Measurements from ENCODE around the gene CRYBG1. TPM values are rescaled to one million over a fixed set of nuclear protein-coding genes. Genes with fewer than 3 reads are reported as not detected.

The CRYBG1 gene, protein sequence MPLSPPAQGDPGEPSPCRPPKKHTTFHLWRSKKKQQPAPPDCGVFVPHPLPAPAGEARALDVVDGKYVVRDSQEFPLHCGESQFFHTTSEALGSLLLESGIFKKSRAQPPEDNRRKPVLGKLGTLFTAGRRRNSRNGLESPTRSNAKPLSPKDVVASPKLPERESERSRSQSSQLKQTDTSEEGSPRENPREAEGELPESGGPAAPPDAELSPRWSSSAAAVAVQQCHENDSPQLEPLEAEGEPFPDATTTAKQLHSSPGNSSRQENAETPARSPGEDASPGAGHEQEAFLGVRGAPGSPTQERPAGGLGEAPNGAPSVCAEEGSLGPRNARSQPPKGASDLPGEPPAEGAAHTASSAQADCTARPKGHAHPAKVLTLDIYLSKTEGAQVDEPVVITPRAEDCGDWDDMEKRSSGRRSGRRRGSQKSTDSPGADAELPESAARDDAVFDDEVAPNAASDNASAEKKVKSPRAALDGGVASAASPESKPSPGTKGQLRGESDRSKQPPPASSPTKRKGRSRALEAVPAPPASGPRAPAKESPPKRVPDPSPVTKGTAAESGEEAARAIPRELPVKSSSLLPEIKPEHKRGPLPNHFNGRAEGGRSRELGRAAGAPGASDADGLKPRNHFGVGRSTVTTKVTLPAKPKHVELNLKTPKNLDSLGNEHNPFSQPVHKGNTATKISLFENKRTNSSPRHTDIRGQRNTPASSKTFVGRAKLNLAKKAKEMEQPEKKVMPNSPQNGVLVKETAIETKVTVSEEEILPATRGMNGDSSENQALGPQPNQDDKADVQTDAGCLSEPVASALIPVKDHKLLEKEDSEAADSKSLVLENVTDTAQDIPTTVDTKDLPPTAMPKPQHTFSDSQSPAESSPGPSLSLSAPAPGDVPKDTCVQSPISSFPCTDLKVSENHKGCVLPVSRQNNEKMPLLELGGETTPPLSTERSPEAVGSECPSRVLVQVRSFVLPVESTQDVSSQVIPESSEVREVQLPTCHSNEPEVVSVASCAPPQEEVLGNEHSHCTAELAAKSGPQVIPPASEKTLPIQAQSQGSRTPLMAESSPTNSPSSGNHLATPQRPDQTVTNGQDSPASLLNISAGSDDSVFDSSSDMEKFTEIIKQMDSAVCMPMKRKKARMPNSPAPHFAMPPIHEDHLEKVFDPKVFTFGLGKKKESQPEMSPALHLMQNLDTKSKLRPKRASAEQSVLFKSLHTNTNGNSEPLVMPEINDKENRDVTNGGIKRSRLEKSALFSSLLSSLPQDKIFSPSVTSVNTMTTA (N-terminal part only)
- not detected in 2 replicates for total RNA-seq (2014; rRNA removed; shearing (Covaris generic))

DNA sequence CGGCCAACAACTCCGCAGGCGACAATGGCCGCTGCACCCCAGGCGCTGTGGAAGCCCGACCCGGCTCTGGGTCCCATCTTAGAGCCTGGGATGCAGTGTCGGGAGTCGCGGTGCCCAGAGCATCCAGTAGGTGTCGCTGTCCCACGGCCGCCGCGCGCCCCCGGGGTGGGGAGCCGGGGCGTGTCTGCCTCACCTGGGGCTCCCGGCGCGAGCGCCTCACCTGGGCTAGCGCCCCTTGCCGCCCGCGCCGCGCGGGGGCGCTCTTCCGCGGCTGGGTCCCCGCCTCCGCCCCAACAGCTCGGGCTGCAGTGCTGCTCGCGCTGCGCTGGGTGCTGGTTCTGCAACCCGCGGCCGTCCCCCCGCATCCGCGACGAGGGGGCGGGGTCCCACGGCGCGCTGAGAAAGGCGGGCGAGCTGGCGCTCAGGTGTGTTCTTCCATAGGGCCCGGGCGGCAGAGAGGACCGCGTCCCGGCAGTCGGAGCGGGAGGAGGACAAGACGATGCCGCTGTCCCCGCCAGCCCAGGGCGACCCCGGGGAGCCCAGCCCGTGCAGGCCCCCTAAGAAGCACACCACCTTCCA, at the start of gene CRYBG1:
CRYBG1 (plus strand) TSS at position 308 of the 579 bp plus-strand sequence; CDS start at position 500, 192 bp downstream.
- DNase-seq (ENCODE audit: low spot score): no peak
- in situ Hi-C loops (cut with HindIII; ENCODE audit: low sequenced_read_pairs): no loop called here

DNA sequence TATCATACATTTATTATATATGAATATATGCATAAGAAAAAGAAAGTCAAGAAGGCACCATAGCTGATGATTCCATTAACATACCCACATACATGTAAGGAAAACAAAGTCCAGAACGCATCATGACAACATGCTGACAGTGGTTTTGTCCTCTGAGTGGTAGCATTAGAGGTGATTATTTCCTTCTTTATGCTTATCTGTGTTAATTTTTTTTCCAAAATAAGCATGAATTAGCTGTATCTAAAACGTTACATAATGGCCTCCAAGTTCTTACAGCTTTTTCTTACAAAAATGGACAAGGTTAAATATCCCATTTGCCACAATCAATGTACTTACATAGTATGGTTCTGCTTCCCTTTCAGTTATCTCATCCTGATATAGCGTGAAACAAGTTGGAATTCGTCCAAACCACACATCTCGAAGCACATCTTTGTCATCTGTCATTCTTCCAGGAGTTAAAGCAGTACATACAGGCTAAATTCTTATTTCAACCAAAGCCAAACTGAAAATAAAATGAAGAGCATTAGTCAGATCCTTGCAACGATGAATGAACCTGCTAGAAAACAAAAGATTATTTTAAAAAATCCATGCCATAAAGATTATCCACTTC, 44.6 kb upstream of the CRYBG1 start:
- in situ Hi-C loops (cut with HindIII; ENCODE audit: low sequenced_read_pairs): no loop called here
- DNase-seq (ENCODE audit: low spot score): no peak

DNA sequence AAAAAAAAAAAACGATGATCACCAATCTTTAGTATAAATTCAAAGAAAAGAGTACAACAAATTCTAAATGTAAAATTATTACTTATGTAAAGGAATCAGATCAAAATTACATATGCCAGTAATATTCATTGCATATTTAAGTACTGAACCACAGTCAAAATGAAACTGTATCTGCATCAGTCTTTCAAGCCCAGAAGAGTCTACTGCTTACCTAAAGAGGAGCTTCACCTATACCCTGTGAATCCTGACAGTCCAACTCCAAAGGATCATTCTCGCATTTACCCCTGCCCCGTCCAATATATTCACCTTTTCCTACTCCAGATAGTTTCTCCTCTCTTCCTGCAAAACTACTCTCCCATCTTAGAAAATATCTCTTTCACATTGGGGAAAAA, 44.1 kb upstream of the CRYBG1 start:
- no peak for DNase-seq (ENCODE audit: low spot score)
- in situ Hi-C loops (cut with HindIII; ENCODE audit: low sequenced_read_pairs): no loop called here

DNA sequence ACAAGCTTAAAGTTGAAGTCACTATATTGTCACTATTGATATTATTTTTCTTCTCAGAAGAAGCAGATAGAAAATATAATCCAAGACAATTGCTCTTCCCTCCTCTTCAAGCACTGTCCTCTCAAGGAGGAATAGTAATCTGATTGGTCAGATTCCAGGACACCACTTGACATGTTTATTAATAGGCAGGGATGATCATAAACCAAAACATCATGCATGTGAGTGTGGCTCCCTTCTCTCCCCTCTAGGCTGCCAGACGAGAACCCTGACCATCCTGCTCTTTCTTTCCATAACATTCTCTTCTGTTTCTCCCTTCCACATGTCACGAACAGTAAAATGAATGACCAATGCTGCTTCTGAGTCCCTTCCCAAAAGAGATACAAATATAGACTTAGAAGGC, 42.5 kb upstream of the CRYBG1 start:
- in situ Hi-C loops (cut with HindIII; ENCODE audit: low sequenced_read_pairs): no loop called here
- no peak for DNase-seq (ENCODE audit: low spot score)

DNA sequence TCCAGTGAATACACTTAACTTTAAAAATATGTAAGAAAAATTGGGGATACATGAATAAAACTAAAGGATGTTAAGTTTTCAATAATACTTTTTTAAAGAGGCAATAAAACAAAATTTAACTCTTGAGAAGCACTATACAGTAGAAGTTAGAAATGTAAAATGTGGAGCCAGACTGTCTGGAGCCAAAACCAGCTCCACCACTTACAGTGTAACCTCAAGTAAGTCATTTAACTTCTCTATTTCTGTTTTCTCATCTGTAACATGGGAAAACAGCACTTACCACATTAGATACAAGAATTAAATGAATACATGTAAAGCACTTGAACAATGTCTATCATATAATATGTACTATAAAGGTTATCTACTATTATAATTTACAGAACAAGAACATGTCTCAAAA, 41.7 kb upstream of the CRYBG1 start:
- in situ Hi-C loops (cut with HindIII; ENCODE audit: low sequenced_read_pairs): no loop called here
- DNase-seq (ENCODE audit: low spot score): no peak

DNA sequence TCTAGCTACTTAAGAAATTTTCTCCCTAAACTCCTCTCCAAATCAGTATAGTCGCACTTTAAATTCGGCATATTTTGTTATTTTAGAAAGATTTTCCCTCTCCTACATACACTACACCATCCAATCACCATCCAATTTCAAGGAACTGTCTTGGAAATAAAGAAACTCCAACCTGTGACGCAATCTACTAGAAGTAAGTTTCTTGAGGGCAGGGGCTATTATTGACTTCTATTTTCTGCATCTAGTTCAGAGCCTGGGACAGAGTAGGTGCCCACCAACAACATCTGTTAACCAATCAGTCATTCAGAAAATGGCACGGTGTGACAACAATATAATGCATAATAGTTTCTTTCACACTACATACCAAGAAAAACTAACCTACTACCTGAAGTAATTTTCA, 38.6 kb upstream of the CRYBG1 start:
- in situ Hi-C loops (cut with HindIII; ENCODE audit: low sequenced_read_pairs): no loop called here
- no peak for DNase-seq (ENCODE audit: low spot score)

DNA sequence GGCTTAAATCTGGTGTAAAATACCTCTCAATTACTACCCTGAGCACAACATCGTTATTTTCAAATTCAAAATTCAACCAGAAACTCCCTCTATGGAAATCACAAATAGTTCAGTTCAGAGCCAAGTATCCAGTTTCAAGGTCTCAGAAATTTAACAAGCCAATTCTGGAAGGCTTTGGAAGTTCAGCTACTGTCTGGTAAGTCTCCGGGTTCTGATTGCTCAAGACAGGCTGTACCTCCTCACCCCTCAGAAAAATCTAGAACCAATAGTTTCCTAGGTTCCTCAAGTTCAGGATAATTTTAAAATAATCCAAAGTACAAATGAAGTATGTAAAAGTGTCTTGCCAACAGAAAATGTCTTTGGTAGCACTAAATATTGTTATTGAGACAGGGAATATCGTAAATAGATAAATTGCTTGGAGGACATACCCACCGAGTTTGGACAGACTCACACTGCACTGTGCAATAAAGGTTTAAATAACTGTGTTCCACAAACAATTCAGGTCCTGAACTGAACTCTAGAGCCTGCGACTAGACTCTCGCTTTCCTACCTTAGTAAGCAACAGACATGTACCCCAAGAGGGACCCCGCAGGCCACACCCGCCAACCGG, 35.7 kb upstream of the CRYBG1 start:
- no peak for DNase-seq (ENCODE audit: low spot score)
- in situ Hi-C loops (cut with HindIII; ENCODE audit: low sequenced_read_pairs): no loop called here

DNA sequence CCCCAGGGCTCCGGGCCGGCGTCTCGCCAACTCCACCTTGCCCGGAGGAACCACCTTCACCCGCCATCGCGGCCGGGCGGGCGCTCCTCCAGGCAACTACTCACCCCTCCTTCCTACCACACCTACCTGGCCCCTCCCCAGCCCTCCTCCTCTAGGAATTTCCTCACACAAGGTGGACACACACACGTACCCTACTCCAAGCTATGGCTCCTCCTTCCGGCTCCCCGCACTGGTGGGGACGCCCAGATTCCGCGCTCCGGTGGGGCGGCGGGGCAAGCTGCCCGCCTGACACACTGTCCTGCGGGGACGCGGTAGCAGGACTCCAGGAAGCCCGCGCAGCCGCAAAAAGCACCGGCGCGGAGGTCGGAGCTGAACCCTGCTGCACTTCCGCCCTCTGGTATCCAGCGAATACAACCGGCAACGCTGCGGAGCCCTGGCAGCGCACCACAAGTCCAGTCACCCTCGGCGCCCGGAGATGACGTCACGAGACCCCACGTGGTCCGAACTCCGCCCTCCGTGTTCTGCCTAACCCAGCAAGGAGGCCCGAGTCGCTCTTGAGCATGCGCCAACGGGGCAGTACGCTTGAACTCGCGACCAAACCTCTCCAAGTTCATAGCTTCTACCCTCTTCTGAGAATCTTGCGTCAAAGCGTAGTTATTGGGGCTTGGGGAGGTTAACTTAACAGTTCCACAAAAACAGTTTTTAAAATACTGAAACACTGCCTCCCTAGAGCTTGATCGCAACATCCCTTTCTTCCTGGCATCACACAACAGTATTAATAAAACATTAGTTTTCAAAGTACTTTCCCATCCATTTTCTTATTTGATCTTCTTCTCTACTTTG, 35.0 kb upstream of the CRYBG1 start, which contains the start of gene ATG5:
ATG5 (minus strand) TSS at position 425 of the 843 bp plus-strand sequence. CDS start 9,552 bp downstream, outside the sequence.
- DNase-seq (ENCODE audit: low spot score): peak; percentile 96
- in situ Hi-C loops (cut with HindIII; ENCODE audit: low sequenced_read_pairs): no loop called here

DNA sequence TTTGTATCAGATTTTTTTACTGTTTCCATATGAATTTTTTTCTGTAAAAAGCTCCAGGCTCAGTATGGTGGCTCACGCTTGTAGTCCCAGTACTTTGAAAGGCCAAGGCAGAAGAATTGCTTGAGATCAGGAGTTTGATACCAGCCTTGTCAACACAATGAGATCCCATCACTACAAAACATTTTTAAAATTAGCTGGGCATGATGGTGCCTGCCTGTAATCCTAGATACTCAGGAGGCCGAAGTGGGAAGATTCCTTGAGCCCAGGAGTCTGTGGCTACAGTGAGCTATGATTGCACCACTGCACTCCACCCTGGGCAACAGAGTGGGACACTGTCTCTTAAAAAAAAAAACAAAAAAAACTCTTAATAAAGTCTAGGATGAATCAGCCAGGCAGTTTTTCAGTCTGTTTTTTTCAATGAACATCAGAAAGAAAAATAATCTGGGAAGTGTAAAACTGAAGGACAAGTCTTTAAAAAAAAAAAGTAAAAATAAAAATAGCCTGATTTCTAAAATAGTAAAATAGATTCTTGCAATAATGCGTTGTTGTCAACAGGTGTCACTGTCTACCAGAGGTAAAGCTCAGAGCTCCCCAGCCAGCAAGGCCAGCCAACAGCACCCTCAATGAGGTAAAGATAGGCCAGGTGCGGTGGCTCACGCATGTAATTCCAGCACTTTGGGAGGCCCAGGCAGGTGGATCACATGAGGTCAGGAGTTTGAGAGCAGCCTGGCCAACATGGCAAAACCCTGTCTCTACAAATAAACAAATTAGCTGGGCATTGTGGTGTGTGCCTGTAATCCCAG, 25.7 kb upstream of the CRYBG1 start:
- in situ Hi-C loops (cut with HindIII; ENCODE audit: low sequenced_read_pairs): no loop called here
- no peak for DNase-seq (ENCODE audit: low spot score)

DNA sequence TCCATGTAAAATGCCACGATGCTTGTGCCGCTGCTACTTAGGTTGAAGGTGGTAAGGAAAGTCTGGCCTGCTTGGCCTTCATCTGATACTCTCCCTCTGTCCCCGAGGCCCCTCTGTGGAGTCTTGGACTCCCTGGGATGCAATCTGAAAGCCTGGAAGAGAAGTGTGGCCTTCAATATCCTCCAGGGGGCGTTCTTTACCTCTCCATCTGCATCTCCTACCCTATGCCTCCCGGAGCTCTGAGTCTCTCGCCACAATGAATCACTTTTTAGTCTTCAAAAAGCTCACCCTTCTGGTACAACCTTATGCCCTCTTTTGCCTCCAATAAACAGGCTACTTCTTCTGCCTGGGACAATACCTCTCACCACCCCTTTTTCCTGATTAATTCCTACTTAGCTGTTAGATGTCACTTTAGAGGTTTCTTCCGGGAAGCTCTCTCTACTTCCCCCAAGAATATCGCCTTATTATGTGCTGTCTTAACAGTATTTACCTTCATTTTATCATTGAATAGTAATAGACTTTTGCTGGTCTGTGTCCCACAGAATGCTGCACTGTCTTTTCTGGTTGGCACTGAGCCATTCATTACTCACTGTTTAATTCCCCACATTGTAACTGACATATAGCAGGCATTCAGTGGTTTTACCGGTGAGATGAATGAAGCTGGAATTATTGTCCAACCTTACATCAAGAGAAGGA, 21.0 kb upstream of the CRYBG1 start:
- in situ Hi-C loops (cut with HindIII; ENCODE audit: low sequenced_read_pairs): no loop called here
- peak; percentile 38 for DNase-seq (ENCODE audit: low spot score)

DNA sequence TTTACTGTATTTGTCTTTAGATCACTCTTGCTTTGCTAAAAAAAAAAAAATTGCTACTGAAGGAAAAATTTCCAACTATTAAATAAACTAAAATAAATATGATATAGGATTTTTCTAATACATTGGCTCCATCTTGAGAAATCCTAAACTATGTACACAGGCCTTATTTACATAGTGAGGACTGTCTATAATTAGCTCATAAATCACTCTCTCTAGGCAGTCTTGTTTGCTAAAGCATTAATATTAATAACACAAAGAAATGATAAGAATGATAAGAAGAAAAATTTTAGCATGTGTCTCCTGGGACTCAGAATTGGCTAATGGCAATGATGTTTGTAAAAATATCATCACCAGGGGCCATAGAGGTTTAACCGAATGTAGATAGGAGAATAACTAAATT, 13.3 kb upstream of the CRYBG1 start:
- in situ Hi-C loops (cut with HindIII; ENCODE audit: low sequenced_read_pairs): no loop called here

DNA sequence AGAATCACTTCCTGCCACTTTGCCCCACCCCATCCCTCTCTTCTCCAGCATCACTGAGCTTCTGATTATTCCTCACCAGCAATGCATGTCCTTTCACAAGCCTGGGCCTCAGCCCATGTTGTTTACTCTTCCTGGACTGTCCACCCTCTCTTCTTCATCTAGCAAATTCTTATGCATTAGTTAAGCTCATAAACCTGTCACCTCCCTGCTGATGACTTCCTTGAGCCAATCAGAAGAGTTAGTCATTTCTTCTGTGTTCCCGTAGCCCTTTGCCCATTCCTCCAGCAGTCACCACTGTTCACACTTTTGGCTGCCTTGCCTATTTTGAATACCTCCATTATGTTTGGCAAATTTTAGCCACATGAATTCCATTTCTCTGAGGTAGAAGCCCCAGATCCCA, 4.1 kb upstream of the CRYBG1 start:
- DNase-seq (ENCODE audit: low spot score): no peak
- in situ Hi-C loops (cut with HindIII; ENCODE audit: low sequenced_read_pairs): no loop called here

More for the DNA sequence above, 13.3 kb upstream of the CRYBG1 start:
- no peak for DNase-seq (ENCODE audit: low spot score)

DNA sequence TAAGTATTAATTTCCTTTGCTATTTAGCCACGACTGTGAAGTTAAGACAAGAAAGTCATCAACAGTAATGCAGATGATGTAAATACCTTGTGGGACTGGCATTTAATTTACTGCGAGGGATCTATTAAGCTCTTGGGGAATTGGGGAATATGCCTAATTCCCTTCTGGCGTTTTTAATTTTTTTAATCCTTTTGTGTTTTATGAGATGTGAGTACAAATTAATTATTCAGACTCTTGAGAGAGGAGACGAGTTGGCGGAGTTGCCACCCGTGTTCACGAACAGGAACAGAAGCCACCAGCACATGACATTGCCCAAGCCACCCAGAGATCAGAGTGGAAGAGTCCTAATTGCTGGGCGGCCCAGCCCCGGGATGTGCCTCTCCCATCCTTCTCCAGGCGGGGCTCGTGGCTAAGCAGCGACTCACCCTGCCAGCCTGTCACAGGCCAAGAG, 533 bp upstream of the CRYBG1 start:
- DNase-seq (ENCODE audit: low spot score): no peak
- in situ Hi-C loops (cut with HindIII; ENCODE audit: low sequenced_read_pairs): no loop called here

DNA sequence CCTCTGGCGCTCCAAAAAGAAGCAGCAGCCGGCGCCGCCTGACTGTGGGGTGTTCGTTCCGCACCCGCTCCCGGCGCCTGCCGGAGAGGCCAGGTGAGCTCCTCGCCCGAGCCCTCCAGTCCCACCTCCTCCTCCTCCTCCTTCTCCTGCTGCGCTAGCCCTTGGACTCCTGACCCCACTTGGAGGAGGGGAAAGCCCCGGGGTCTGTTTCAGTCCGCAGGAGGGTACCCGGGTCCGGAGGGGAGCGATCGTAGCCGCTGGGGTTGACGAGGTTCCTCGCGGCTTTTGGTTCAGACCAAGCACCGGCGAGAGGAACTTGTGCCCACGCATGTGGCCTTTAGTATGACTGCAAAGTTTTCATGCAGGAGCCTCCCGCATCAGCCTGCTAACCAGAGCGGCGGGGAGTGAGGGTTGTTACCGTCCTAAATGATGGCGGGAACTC, 493 bp downstream of the CRYBG1 start:
- in situ Hi-C loops (cut with HindIII; ENCODE audit: low sequenced_read_pairs): no loop called here
- DNase-seq (ENCODE audit: low spot score): no peak

DNA sequence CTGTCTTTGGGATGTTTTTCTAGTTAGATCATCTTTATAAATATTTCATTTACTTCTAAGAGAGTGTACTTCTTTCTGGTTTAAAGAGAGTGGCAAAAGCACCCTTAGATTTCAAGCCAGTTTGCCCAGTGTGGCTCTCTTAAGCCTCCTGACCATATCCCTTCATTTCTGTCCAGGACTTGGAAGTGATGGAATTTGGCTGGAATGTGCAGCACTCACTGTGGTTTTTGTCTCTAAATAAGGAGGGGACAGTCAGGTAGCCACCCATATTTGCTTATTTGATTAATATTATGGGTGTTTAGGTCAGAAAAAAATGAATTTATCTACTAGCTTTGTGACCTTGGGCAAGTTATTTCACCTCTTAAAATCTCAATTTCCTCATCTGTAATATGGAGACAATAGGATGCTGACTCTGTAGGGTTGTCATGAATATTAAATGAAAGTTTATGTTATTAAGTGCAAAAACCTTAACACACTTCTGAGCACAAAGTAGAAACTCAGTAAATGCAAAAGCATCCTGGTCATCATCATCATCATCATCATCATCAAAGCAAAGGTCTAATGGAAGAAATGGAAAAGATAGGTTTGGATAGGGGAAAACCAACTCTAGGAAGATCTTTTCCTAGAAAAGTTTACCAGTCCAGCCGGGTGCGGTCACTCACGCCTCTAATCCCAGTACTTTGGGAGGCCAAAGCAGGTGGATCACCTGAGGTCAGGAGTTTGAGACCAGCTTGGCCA, 3.1 kb downstream of the CRYBG1 start:
- in situ Hi-C loops (cut with HindIII; ENCODE audit: low sequenced_read_pairs): no loop called here
- no peak for DNase-seq (ENCODE audit: low spot score)
